Endothelial cell of umbilical vein (primary cell): ENCODE data around the gene CNOT1. TPM values are rescaled to one million over a fixed set of nuclear protein-coding genes. Genes with fewer than 3 reads are reported as not detected.

ENCODE experiments used
- BruUV-seq: library from RNA; stranded (reverse); fragments of 400-500 nt; replicated peaks from 2 replicates; lab custom pipeline; 2021; lab: Mats Ljungman, UMichigan
- CTCF ChIA-PET: fragments of 300-600, 350-600 bp; sonication (Branson Sonifier 250); formaldehyde crosslinking; loops from one replicate; lab custom pipeline; 2021; ENCODE audit warnings: antibody characterized with exemption, inconsistent platforms; lab: Charles Lee
- POLR2A ChIA-PET: fragments of 300-600, 350-600 bp; sonication (Branson Sonifier 250); formaldehyde crosslinking; loops from one replicate; lab custom pipeline; 2021; ENCODE audit warnings: antibody characterized with exemption, inconsistent platforms; lab: Charles Lee
- DNase-seq: peaks from one replicate; pipeline ENCODE4 v3.0.0-alpha.2; 2011; ENCODE audit warnings: low read depth, low spot score
- FAIRE-seq: peaks from 2 replicates; lab custom pipeline; 2011; peaks lifted over from hg19 to GRCh38; lab: Jason Lieb, UNC
- H2AFZ ChIP-seq: 2 replicates; pipeline ENCODE4 v1.6.0; 2012; ENCODE audit warnings: low read depth, low read length, control low read depth, inconsistent platforms
- H3K27ac ChIP-seq: 2 replicates; pipeline ENCODE4 v1.5.1; 2011; ENCODE audit warnings: low read depth, mild to moderate bottlenecking, control low read depth, low read length, moderate library complexity; ENCODE audit not compliant: insufficient read depth
- H3K27me3 ChIP-seq, 2 experiments: 2 replicates each; pipeline versions ENCODE4 v1.6.0 to v1.6.1; 2011; ENCODE audit warnings: low read length in 2 of 2, mixed read lengths in 1 of 2; ENCODE audit not compliant: control insufficient read depth in 2 of 2, insufficient read depth in 2 of 2
- H3K36me3 ChIP-seq, 2 experiments: 2 replicates in 1 of 2; 3 replicates in 1 of 2; pipeline ENCODE4 v1.5.1; 2011; ENCODE audit warnings: low read length in 2 of 2, mild to moderate bottlenecking in 1 of 2, moderate library complexity in 1 of 2; ENCODE audit not compliant: control insufficient read depth in 2 of 2, insufficient read depth in 2 of 2; ENCODE audit errors: extremely low read depth in 1 of 2
- H3K4me1 ChIP-seq: 3 replicates; pipeline ENCODE4 v1.5.1; 2011; ENCODE audit warnings: mild to moderate bottlenecking, low read length; ENCODE audit not compliant: control insufficient read depth, insufficient read depth; ENCODE audit errors: extremely low read depth
- H3K4me2 ChIP-seq: 2 replicates; pipeline ENCODE4 v1.6.1; 2011; ENCODE audit warnings: low read length, control low read depth, mixed read lengths; ENCODE audit not compliant: insufficient read depth
- H3K4me3 ChIP-seq, 3 experiments: fragments of 200-600 bp in 1 of 3; sonication (generic), shearing (Covaris generic) in 1 of 3; replicated peaks in 1 of 3; 2 replicates each; pipeline ENCODE4 v1.5.1; 2011 to 2016; ENCODE audit warnings: control low read depth in 3 of 3, low read length in 3 of 3, mild to moderate bottlenecking in 2 of 3, inconsistent platforms in 1 of 3, low read depth in 1 of 3, moderate library complexity in 1 of 3; ENCODE audit not compliant: insufficient read depth in 1 of 3
- H3K79me2 ChIP-seq: 2 replicates; pipeline ENCODE4 v1.6.0; 2012; ENCODE audit warnings: low read length, inconsistent platforms; ENCODE audit not compliant: control insufficient read depth, insufficient read depth
- H3K9ac ChIP-seq: replicated peaks from 2 replicates; pipeline ENCODE3; 2011; ENCODE audit warnings: low read length, control low read depth; ENCODE audit not compliant: insufficient read depth; ENCODE audit errors: extremely low read depth
- H3K9me1 ChIP-seq: replicated peaks from 3 replicates; pipeline ENCODE4 v1.6.0; 2011; ENCODE audit warnings: mild to moderate bottlenecking, low read length; ENCODE audit not compliant: control insufficient read depth, insufficient read depth; ENCODE audit errors: extremely low read depth
- H3K9me3 ChIP-seq: replicated peaks from 2 replicates; pipeline ENCODE4 v1.5.1; 2012; ENCODE audit warnings: low read length, inconsistent platforms; ENCODE audit not compliant: control insufficient read depth, insufficient read depth
- H4K20me1 ChIP-seq: replicated peaks from 2 replicates; pipeline ENCODE3; 2011; ENCODE audit warnings: mild to moderate bottlenecking, low read length; ENCODE audit not compliant: control insufficient read depth, insufficient read depth; ENCODE audit errors: extremely low read depth
- CTCF ChIP-seq, 2 donors: IDR thresholded peaks; 1 replicate in 1 of 2; 2 replicates in 1 of 2; pipeline ENCODE4 v1.5.1; 2011; ENCODE audit warnings: low read length in 2 of 2, mild to moderate bottlenecking in 2 of 2, moderate library complexity in 2 of 2, control low read depth in 1 of 2, inconsistent platforms in 1 of 2, low read depth in 1 of 2; ENCODE audit not compliant: insufficient read depth in 1 of 2; ENCODE audit errors: extremely low read depth in 1 of 2
- GATA2 ChIP-seq: IDR thresholded peaks from 2 replicates; pipeline ENCODE4 v1.7.0; 2011; ENCODE audit warnings: low read depth, mild to moderate bottlenecking, moderate library complexity, mixed read lengths, low read length; ENCODE audit not compliant: insufficient read length, insufficient read depth
- JUN ChIP-seq: IDR thresholded peaks from 2 replicates; pipeline ENCODE4 v1.6.1; 2011; ENCODE audit warnings: borderline replicate concordance, low read depth; ENCODE audit not compliant: insufficient read length, insufficient read depth
- MYC ChIP-seq: IDR thresholded peaks from one replicate; pipeline ENCODE4 v1.6.1; 2011; ENCODE audit warnings: mild to moderate bottlenecking, low read depth, low read length
- POLR2AphosphoS5 ChIP-seq: IDR thresholded peaks from 2 replicates; pipeline ENCODE4 v1.6.1; 2012; ENCODE audit warnings: low read depth, mild to moderate bottlenecking, control low read depth, low read length, moderate library complexity; ENCODE audit not compliant: insufficient read depth
- dilution Hi-C: fragments of 300-500 bp; cut with MboI; formaldehyde crosslinking; loops from one replicate; pipeline ENCODE4 v1.15.0; 2019; ENCODE audit warnings: low sequenced_read_pairs; ENCODE audit not compliant: extremely low pct_ligation_motif_present
- intact Hi-C: fragments of 100-400 bp; cut with micrococcal nuclease; formaldehyde crosslinking; loops from one replicate; pipeline ENCODE4 v1.10.0; 2022
- polyA plus RNA-seq, 4 experiments: library from polyadenylated mRNA; depleted of rRNA in 3 of 4; stranded (reverse) in 3 of 4; unstranded in 1 of 4; fragments of >200 nt; gene quantifications; 2 replicates each; pipeline versions ENCODE4 v1.2.1 to v1.2.3, GENCODE V29; 2011 to 2012; ENCODE audit warnings: missing spikeins in 1 of 4
- total RNA-seq: library from RNA; stranded (reverse); gene quantifications from 2 replicates; pipeline ENCODE4 v1.2.3, GENCODE V29; 2021

CNOT1 gene
- total and polyA plus RNA-seq, 2 donors (not counting 3 experiments of a cell fraction or from before 2014, with no cell fraction given) = 142 to 151 TPM

DNA sequence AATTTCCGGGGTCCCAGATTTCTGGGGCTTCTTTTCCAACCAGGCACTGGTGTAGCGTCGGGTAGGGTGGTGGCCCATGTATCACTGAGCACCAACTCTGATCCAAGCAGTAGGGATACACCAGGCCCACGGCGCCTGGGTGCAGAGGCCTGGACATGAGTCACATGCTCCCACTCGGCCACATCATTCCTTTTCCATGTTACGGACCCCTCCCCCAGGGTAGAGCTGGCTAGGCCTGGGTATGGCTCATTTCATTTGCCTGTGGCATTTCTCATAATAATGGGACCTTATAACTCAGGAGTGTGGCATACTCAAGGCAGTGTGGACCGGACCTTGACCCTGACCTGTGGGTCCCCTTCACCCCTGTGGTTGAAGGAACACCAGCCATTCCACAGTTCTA, 147.7 kb downstream of the CNOT1 start:
- Histone ChIP-seq H3K27me3 (no peaks in the 10 kb centered on the region), H4K20me1 (no peaks in the 10 kb centered on the region), H3K36me3 (no peaks in the 10 kb centered on the region), H3K9me1 (no peaks in the 10 kb centered on the region), H3K27ac (no peak overlapping the region), H3K9ac (no peak overlapping the region), H2AFZ (peak overlapping the region; percentile 68), H3K79me2 (no peaks in the 10 kb centered on the region), H3K4me3 (no peak overlapping the region), H3K9me3 (no peaks in the 10 kb centered on the region), H3K4me1 (no peaks in the 10 kb centered on the region), H3K4me2 (no peak overlapping the region)
- dilution Hi-C loops = no loop called here
- FAIRE-seq (no peak), DNase-seq (no peak)
- no TSS peak for BruUV-seq
- no peak for TF ChIP-seq POLR2AphosphoS5
- no peak for TF ChIP-seq CTCF (IDR thresholded peaks at IDR 0.05; ENCODE audit: extremely low read depth in 1 of 2, insufficient read depth in 1 of 2, low read depth in 1 of 2, low read length in 2 of 2)
- no peak for TF ChIP-seq JUN
- no peak for TF ChIP-seq GATA2
- no peak for TF ChIP-seq MYC
- POLR2A ChIA-PET = no interaction called here
- intact Hi-C loops = no loop called here
- CTCF ChIA-PET = interaction anchor here (1.0 kb wide), 1 partner anchor 274 kb away, joined by 3 read pairs; no protein-coding TSS in a partner anchor
